GM10266 (cell line): ENCODE measurements around the gene DOC2B.

Source experiments
- DNase-seq: peaks from one replicate; pipeline ENCODE4 v3.0.0; 2012; ENCODE audit errors: extremely low spot score
- TF ChIP-seq, protein P1 (sequence below): IDR thresholded peaks from 2 replicates; pipeline ENCODE4 v1.5.1; 2012; ENCODE audit warnings: mild to moderate bottlenecking, low read depth; ENCODE audit not compliant: control insufficient read depth, insufficient read depth; ENCODE audit errors: missing control alignments

DOC2B gene

DNA sequence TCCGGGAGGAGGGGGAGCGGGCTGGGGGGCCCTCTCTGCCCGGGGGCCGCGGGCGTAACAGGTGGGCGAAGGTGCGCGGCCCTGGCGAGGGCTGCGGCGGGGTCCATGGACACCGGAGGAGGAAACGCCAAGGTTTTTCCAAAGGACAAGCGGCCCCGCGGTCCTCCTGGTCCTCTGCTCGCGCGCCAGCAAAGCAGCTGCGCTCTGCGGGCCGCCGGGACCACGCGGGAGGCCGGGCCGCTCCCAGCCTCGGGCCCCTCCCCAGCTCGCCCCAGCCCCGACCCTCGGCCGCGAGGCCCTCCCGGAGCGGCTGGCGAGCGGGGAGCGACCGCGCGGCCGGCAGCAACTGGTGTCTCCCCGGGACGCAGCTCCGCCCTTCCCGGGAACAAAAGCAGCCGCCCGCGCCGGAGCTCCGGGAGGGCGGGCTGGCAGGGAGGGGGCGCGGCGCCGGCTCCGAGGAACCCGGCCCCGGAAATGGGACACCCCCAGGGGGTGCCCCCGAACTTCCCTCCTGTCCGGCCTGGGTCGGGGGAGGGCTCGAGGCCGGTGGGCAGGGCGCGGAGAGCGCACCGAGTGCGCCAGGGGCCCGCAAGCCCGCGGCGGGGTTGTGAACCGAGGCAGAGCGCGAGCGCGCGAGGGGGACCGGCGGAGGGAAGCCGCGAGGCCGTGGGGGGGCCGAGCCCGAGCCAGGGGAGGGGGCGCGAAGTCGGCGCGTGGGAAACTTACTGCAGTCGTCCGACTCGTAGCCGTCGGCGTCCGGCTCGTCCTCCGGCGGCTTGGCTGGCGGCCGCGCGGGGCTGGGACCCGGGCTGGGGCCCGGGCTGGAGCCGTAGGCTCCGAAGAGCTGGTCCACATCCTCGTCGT, 837 bp downstream of the DOC2B start:
- DNase-seq, result no peak
- TF ChIP-seq, protein P1, sequence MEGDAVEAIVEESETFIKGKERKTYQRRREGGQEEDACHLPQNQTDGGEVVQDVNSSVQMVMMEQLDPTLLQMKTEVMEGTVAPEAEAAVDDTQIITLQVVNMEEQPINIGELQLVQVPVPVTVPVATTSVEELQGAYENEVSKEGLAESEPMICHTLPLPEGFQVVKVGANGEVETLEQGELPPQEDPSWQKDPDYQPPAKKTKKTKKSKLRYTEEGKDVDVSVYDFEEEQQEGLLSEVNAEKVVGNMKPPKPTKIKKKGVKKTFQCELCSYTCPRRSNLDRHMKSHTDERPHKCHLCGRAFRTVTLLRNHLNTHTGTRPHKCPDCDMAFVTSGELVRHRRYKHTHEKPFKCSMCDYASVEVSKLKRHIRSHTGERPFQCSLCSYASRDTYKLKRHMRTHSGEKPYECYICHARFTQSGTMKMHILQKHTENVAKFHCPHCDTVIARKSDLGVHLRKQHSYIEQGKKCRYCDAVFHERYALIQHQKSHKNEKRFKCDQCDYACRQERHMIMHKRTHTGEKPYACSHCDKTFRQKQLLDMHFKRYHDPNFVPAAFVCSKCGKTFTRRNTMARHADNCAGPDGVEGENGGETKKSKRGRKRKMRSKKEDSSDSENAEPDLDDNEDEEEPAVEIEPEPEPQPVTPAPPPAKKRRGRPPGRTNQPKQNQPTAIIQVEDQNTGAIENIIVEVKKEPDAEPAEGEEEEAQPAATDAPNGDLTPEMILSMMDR, result no peak

DNA sequence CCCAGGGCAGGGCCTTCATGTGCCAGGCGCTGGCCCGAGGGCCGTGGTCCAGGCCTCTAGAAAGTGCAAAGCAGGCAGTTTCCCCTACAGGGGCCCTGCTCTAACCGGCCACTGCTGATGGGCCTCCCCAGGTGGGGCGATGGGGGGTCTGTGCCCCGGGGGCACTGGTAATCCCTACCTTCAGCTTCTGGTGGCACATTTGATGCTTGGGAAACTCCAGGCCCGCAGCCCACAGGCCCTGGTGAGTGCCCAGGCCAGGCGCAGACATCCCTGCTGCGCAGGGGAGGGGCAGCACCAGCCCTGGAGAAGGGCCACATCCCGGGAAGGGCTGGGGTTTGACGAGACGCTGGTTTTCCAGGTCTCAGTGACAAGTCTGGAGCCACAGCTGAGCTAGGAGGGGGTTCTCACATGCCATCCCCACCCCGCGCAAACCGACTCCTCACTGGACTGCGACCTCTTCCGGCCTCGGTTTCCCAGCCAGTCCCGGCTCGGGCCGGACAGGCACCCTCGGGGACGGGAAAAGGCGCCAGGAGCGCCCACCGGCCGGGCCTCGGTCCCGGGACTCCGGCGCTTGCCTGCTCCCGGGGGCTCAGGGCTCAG, 1.6 kb downstream of the DOC2B start:
- DNase-seq, result no peak
- TF ChIP-seq, protein P1, result no peak

DNA sequence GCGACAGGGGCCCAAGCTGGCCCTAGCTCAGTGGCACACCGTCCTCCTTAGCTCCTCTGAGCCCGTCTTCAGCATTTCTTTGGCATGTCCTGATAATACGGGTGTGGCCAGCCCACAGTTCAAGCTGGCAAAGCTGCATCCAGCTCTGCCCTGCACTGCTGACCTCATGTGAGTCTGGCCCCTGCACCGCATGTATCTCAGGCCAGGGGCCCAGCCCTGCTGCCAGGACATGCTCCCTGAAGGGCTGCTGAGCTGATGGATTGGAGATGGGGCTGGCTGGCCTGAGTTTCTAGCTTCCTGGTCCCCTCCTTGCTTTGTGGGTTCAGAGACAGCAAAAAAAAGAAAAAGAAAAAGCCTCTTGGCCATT, 2.4 kb downstream of the DOC2B start:
- DNase-seq, result no peak

DNA sequence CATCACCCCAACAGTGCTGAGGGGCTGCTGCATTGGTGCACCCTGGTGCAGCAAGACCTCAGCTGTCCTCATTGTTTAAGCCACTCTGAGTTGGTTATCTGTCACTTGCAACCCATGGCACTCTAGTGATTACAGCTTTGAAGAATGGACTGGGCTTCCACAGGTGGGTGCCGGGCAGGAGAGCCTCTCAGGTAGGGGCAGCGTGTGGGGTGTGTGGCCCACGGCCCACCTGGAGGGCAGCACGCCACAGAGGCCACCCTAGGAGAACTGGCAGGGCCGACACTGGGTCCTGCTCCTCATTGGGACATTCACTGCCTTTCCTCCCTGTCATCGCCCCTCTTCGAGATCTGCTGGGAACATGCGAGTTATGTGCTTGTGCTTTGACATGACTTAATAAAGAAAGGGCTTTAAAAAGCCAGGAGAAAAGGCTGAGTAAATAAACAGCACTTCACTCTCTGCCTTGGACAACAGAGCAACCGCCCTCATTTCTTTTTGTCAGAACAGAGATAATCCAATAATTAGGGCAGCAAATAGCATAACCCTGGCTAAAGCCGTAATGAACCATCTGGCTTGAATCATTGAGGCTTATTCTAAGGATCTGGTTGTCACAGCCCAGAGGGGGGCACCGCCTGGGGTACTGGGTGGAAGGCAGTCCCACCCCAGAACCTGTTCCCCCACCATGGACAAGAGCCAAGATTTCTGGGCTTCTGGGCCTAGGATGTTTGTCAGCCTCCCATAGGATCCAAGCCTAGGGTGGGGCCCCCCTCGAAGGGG, 3.0 kb downstream of the DOC2B start:
- TF ChIP-seq, protein P1, result no peak
- no peak for DNase-seq

More for the DNA sequence above, 2.4 kb downstream of the DOC2B start:
- TF ChIP-seq, protein P1, result no peak

DNA sequence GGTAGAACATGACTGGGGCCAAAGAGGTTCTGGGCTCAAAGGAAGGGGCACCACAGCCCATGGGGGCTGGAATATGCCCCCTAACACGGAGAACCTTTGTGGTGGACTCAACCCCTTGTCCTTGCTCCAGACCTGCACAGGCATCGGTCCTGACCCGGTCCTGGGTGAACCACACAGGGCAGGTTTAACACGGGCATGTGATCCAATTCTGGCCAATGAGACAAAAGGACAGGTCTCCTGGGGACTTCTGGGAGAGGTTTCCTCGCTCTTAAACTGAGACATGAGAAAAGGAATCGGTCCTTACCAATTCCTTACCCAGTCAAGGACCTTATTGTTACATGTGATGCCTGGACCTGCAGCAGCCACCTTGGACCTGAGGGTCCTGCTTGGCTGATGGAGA, 3.7 kb downstream of the DOC2B start:
- TF ChIP-seq, protein P1, result no peak

DNA sequence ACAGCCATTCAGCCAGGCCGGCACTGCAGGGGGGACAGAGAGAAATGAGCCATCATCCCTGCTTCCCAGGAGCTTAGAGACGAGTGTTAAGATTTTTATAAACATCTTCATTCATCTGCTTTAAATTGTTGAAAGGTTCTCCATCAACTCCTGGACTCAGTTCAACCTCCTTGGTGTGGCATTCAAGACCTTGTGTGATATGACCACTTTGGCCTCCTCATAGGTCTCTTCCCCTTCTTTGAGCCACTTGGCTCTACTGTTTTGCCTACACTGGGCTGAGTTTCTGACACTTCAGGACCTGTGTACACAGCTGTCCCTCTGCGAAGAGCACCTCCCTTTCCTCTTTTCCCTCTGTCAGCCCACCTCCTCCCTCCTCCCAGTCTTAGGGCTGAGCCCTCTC, 4.3 kb downstream of the DOC2B start:
- no peak for DNase-seq
- TF ChIP-seq, protein P1, result no peak

More for the DNA sequence above, 3.7 kb downstream of the DOC2B start:
- no peak for DNase-seq
